Measurements from ENCODE around the gene POLD4. TPM values are rescaled to one million over a fixed set of nuclear protein-coding genes. Genes with fewer than 3 reads are reported as not detected.
A peak's percentile ranks its signal among the peaks of the same experiment; 100 is the strongest.

POLD4 gene
- total and polyA plus RNA-seq, 2 of the 13 experiments (the other 11 are each of a cell fraction or from before 2014, with no cell fraction given), result 10.5 to 27.4 TPM

DNA sequence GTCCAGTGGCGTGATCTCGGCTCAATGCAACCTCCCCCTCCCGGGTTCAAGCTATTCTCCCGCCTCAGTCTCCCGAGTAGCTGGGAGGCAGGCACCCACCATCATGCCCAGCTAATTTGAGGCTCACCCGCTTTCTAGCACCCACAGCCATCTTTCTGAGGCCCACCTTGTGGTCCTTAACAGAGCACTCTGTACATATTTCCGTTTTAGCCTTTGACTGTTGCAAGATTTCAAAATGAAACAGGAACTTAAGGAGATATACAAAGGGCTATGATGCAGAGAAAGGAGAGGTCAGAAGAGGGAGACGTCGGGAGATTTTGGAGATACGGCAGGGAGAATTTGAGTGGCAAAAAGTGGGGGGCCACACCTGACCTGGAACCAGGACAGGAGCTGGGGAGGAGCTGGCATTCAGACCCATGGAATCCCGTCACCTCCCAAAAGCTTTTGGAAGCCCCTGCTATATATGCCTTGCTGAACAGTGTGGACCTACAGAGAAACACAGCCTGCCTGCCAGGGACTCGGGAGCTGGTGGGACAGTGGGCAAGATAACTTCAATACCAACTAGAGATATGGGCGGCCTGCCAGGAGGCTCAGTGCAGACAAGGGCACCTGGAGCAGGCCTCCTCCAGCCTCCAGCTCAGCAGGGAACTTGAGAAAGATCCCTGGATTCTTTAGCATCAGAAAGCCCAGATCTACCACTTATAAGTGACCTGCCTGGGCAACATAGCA, 28.1 kb upstream of the POLD4 start (continued):
- TF ChIP-seq, protein P1, sequence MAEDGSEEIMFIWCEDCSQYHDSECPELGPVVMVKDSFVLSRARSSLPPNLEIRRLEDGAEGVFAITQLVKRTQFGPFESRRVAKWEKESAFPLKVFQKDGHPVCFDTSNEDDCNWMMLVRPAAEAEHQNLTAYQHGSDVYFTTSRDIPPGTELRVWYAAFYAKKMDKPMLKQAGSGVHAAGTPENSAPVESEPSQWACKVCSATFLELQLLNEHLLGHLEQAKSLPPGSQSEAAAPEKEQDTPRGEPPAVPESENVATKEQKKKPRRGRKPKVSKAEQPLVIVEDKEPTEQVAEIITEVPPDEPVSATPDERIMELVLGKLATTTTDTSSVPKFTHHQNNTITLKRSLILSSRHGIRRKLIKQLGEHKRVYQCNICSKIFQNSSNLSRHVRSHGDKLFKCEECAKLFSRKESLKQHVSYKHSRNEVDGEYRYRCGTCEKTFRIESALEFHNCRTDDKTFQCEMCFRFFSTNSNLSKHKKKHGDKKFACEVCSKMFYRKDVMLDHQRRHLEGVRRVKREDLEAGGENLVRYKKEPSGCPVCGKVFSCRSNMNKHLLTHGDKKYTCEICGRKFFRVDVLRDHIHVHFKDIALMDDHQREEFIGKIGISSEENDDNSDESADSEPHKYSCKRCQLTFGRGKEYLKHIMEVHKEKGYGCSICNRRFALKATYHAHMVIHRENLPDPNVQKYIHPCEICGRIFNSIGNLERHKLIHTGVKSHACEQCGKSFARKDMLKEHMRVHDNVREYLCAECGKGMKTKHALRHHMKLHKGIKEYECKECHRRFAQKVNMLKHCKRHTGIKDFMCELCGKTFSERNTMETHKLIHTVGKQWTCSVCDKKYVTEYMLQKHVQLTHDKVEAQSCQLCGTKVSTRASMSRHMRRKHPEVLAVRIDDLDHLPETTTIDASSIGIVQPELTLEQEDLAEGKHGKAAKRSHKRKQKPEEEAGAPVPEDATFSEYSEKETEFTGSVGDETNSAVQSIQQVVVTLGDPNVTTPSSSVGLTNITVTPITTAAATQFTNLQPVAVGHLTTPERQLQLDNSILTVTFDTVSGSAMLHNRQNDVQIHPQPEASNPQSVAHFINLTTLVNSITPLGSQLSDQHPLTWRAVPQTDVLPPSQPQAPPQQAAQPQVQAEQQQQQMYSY (CRISPR knock-in tag; IDR thresholded peaks at IDR 0.05), result no peak
- TF ChIP-seq ZNF652 (CRISPR knock-in tag; IDR thresholded peaks at IDR 0.05; ENCODE audit: borderline replicate concordance, low read depth) (no peak), RBAK (CRISPR knock-in tag; IDR thresholded peaks at IDR 0.05) (no peak)

DNA sequence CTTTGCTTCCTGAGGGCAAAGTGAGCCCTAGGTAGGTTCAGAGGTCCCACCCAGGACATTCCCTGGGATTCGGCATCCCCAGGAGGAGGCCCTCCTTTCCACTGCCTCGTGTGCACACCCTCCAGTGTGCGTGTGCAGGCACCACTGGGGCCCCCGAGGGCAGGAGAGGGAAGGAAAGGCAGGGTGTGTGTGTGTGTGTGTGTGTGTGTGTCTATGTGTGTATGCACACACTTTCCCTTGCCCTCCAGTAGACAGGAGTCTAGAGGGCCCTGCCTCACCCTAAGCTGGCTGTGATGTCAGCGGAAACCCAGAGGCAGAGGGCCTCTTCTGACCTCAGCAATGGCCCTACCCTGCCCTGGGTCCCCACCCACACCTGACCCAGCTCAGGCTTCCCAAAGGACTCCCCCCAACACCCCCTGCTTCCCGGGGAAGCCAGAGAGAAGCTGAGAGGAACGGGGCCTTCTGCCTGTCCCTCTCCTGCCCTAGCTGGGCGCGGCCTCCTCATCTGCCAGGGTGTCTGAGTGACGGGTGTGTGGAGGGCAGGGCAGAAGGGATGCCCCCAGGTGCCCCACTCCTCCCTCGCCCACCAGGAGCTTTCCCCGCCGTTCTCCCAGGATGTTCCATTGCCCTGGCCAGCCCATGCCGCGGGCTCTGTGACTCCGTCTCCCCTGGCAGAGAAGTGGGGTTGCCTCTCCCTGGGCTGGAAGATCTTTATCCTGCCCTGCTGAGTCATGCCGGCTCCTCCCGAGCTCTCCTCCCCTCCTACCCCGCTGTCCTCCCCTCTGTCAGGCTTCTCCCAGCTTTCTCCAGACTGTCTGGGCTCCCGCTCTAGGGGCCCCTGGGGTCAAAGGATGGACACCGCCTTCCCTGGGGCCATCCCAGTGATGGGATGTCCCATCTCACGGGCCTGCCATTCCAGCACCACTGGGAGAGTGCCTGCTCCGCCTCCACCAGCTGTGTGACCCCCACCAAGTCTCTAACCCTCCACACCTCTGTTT, 26.0 kb upstream of the POLD4 start:
- intact Hi-C loops (cut with micrococcal nuclease; ENCODE audit: unreplicated experiment), result loop anchor here (10.0 kb wide), 1 partner anchor 135 kb away; no protein-coding TSS in a partner anchor
- H3K4me2 ChIP-seq (ENCODE audit: low read depth, low read length), result peak overlapping the region; percentile 45; the same call in 1 of the 2 replicates
- H3K36me3 ChIP-seq (replicated peaks in 1 of 2; ENCODE audit: control insufficient read depth in 1 of 2, insufficient read depth in 2 of 2, low read length in 2 of 2), result no peaks in the 10 kb centered on the region
- no peaks in the 10 kb centered on the region for H4K20me1 ChIP-seq (ENCODE audit: insufficient read depth, low read length)
- H3K27ac ChIP-seq (ENCODE audit: extremely low read length, insufficient read depth, low read length), result no peak overlapping the region
- H3K27me3 ChIP-seq (ENCODE audit: control insufficient read depth in 1 of 2, insufficient read depth in 2 of 2, low read length in 2 of 2), result peaks cover 2 to 29% of the 10 kb centered on the region in 2 experiments; a peak in 3 of 5 replicates
- no peak overlapping the region for H2AFZ ChIP-seq (ENCODE audit: low read length)
- no peak for FAIRE-seq
- DNase-seq (ENCODE audit: low spot score), result no peak
- peaks cover 36% of the 10 kb centered on the region for H3K4me1 ChIP-seq (ENCODE audit: insufficient read depth, low read length)
- ATAC-seq, result peak; percentile 8; the same call in 1 of the 3 replicates
- H3K4me3 ChIP-seq (replicated peaks in 1 of 3; ENCODE audit: insufficient read depth in 1 of 3, low read depth in 2 of 3, low read length in 3 of 3), result peak overlapping the region in 1 of 3 experiments; percentile 47; a peak in 2 of 6 replicates
- BruUV-seq (replicated peaks), result no TSS peak
- ChIA-PET POLR2A (interaction anchor here (0.5 to 18.5 kb wide), 2 partner anchors 22 to 26 kb away, joined by 3 to 365 read pairs; partner anchors contain the start of genes POLD4 and PPP1CA), CTCF (ENCODE audit: low intra/inter-chr PET ratio, low total read pairs) (no interaction called here)
- H3K79me2 ChIP-seq (ENCODE audit: insufficient read depth, low read length), result no peaks in the 10 kb centered on the region
- 20% methylated on average over 14 of the region's 23 CpGs for WGBS (ENCODE audit: low lambda C conversion rate)
- H3K9ac ChIP-seq (ENCODE audit: insufficient read depth, low read depth, low read length), result 0 out of 2 replicates have a peak overlapping the region, but pooled peaks have one; percentile 5
- no peaks in the 10 kb centered on the region for H3K9me3 ChIP-seq (ENCODE audit: low read length)
- in situ Hi-C loops (cut with HindIII; ENCODE audit: extremely low pct_ligation_motif_present, low pct_unique_long_range_greater_than_20kb), result loop anchor here (5.0 kb wide), 1 partner anchor 117 kb away; no protein-coding TSS in a partner anchor
- TF ChIP-seq FOSL2 (CRISPR knock-in tag; IDR thresholded peaks at IDR 0.05) (peak; percentile 45; the same call in 1 of the 2 replicates), ZBTB21 (CRISPR knock-in tag; IDR thresholded peaks at IDR 0.05) (peak; percentile 44; the same call in 1 of the 2 replicates), MAFK (conservative IDR thresholded peaks at IDR 0.05 in 1 of 2, IDR thresholded peaks at IDR 0.05 in 1 of 2; ENCODE audit: low read length in 2 of 2) (no peak), HNRNPL (IDR thresholded peaks at IDR 0.05; ENCODE audit: low read depth, low read length) (0 out of 2 replicates have a peak, but pooled peaks have one; percentile 69)
- TF ChIP-seq, protein P2, sequence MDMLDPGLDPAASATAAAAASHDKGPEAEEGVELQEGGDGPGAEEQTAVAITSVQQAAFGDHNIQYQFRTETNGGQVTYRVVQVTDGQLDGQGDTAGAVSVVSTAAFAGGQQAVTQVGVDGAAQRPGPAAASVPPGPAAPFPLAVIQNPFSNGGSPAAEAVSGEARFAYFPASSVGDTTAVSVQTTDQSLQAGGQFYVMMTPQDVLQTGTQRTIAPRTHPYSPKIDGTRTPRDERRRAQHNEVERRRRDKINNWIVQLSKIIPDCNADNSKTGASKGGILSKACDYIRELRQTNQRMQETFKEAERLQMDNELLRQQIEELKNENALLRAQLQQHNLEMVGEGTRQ (IDR thresholded peaks at IDR 0.05; ENCODE audit: low read depth, low read length), result no peak
- TF ChIP-seq, protein P2 (CRISPR knock-in tag; IDR thresholded peaks at IDR 0.05; ENCODE audit: borderline replicate concordance), result no peak
